ENCODE measurements around the gene CEP112. TPM values are rescaled to one million over a fixed set of nuclear protein-coding genes. Genes with fewer than 3 reads are reported as not detected.
A peak's percentile ranks its signal among the peaks of the same experiment; 100 is the strongest.

The CEP112 gene
- total RNA-seq, 6 experiments from 2014 or later = 5.3 to 7.7 (median 6.9) TPM

- Mint-ChIP-seq H3K4me1 (ENCODE audit: low read depth) (no peaks in the 10 kb centered on the region), H3K9me3 (no peaks in the 10 kb centered on the region), H3K27ac (no peak overlapping the region), H3K4me3 (no peak overlapping the region), H3K27me3 (ENCODE audit: insufficient read depth) (no peaks in the 10 kb centered on the region; the same call in 1 of the 2 replicates), H3K36me3 (ENCODE audit: low read depth) (no peaks in the 10 kb centered on the region)
- DNase-seq = no peak
- TF ChIP-seq CTCF (IDR thresholded peaks at IDR 0.05) = no peak
Observed at GRCh38 chr17:65730711-65731169, 461.2 kb downstream of the CEP112 start.

- H3K4me3 Mint-ChIP-seq = no peak overlapping the region
- DNase-seq = no peak
Observed at GRCh38 chr17:65729207-65729606, 462.7 kb downstream of the CEP112 start.

GRCh38 chr17:65727832-65728231 is 464.1 kb downstream of the CEP112 start:
- no peak overlapping the region for H3K27ac Mint-ChIP-seq
- peaks cover 10% of the 10 kb centered on the region for H3K4me1 Mint-ChIP-seq (ENCODE audit: low read depth)
- H3K36me3 Mint-ChIP-seq (ENCODE audit: low read depth) = no peaks in the 10 kb centered on the region
- no peaks in the 10 kb centered on the region for H3K9me3 Mint-ChIP-seq
- no peak for TF ChIP-seq CTCF (IDR thresholded peaks at IDR 0.05)
- H3K27me3 Mint-ChIP-seq (ENCODE audit: insufficient read depth) = no peaks in the 10 kb centered on the region; the same call in 1 of the 2 replicates
- no peak for DNase-seq
- no peak overlapping the region for H3K4me3 Mint-ChIP-seq

More at GRCh38 chr17:65729207-65729606, 462.7 kb downstream of the CEP112 start:
- H3K27me3 Mint-ChIP-seq (ENCODE audit: insufficient read depth) = no peaks in the 10 kb centered on the region; the same call in 1 of the 2 replicates
- no peaks in the 10 kb centered on the region for H3K4me1 Mint-ChIP-seq (ENCODE audit: low read depth)
- H3K9me3 Mint-ChIP-seq = no peaks in the 10 kb centered on the region
- no peaks in the 10 kb centered on the region for H3K36me3 Mint-ChIP-seq (ENCODE audit: low read depth)
- no peak overlapping the region for H3K27ac Mint-ChIP-seq
- no peak for TF ChIP-seq CTCF (IDR thresholded peaks at IDR 0.05)

GRCh38 chr17:65727246-65727645 is 464.7 kb downstream of the CEP112 start:
- DNase-seq = no peak
- Mint-ChIP-seq H3K9me3 (no peaks in the 10 kb centered on the region), H3K27ac (no peak overlapping the region), H3K4me3 (no peak overlapping the region), H3K36me3 (ENCODE audit: low read depth) (no peaks in the 10 kb centered on the region), H3K4me1 (ENCODE audit: low read depth) (peaks cover 11% of the 10 kb centered on the region), H3K27me3 (ENCODE audit: insufficient read depth) (no peaks in the 10 kb centered on the region; the same call in 1 of the 2 replicates)
- no peak for TF ChIP-seq CTCF (IDR thresholded peaks at IDR 0.05)

- TF ChIP-seq CTCF (IDR thresholded peaks at IDR 0.05) = no peak
- peaks cover 11% of the 10 kb centered on the region for H3K4me1 Mint-ChIP-seq (ENCODE audit: low read depth)
- DNase-seq = peak; percentile 3
- H3K36me3 Mint-ChIP-seq (ENCODE audit: low read depth) = no peaks in the 10 kb centered on the region
- no peak overlapping the region for H3K4me3 Mint-ChIP-seq
- H3K27ac Mint-ChIP-seq = no peak overlapping the region
- no peaks in the 10 kb centered on the region; the same call in 1 of the 2 replicates for H3K27me3 Mint-ChIP-seq (ENCODE audit: insufficient read depth)
- no peaks in the 10 kb centered on the region for H3K9me3 Mint-ChIP-seq
Observed at GRCh38 chr17:65723431-65724151, 468.3 kb downstream of the CEP112 start.

All from HFFc6 (cell line).